ENCODE measurements around the gene HRNR.

The HRNR gene

DNA sequence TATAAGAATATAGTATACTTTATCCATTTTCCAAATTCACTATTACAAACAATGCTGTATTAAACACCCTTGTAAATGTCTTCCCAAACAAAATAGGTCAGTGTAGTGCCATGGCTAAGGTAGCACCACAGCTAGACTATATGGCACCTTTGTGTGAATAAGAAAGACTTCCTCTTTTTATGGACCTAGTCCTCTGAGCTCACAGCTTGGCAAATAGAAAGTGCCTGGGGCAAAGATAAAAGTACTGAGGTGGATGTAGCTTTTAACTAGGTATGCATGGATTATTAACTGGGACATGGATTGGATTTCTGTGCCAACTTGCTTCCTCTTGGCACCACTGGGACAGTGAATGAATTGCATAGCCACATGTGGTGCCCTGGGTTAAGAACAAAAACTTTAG lies 25.0 kb downstream of the HRNR start:
- H3K9me3 Mint-ChIP-seq, result no peaks in the 10 kb centered on the region
- DNase-seq (ENCODE audit: low spot score in 2 of 2) (no peak), ATAC-seq (no peak)
- no peaks in the 10 kb centered on the region for H3K4me1 Mint-ChIP-seq
- H3K4me3 Mint-ChIP-seq, result no peak overlapping the region
- no peaks in the 10 kb centered on the region for H3K36me3 Mint-ChIP-seq
- H3K27ac Mint-ChIP-seq, result no peak overlapping the region

- H3K4me3 Mint-ChIP-seq, result no peak overlapping the region
- no peaks in the 10 kb centered on the region for H3K36me3 Mint-ChIP-seq
- no peaks in the 10 kb centered on the region for H3K4me1 Mint-ChIP-seq
- no peak overlapping the region for H3K27ac Mint-ChIP-seq
- ATAC-seq (no peak), DNase-seq (ENCODE audit: low spot score in 2 of 2) (no peak)
- no peaks in the 10 kb centered on the region for H3K9me3 Mint-ChIP-seq
These were observed 26.5 kb downstream of the HRNR start for GRCh38 chr1:152197361-152197941.

- peaks cover 9% of the 10 kb centered on the region for H3K4me1 Mint-ChIP-seq
- no peaks in the 10 kb centered on the region for H3K36me3 Mint-ChIP-seq
These were observed 32.3 kb downstream of the HRNR start for GRCh38 chr1:152191711-152192110.

DNA sequence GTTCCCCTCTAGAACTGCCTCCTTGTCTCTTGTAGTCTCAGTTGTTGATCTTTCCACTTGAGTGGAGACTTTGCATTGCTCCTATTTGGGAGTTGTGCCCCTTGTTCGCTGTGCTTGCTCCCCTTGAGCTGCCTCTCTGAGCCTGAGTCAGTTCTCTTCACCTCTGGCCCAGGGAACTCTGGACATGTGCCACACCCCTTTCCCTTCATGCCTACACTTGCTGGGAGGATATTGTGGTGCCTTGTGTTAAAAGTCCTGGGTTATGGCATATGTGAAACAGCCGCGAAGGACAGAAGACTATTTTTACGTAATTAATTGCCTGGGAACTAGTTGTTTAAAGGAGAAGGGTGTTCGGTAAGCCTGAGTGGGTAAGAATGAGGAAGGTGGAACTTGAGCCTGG lies 32.7 kb downstream of the HRNR start:
- Mint-ChIP-seq H3K4me3 (no peak overlapping the region), H3K4me1 (peaks cover 9% of the 10 kb centered on the region), H3K36me3 (no peaks in the 10 kb centered on the region), H3K9me3 (no peaks in the 10 kb centered on the region), H3K27ac (no peak overlapping the region)
- ATAC-seq (no peak), DNase-seq (ENCODE audit: low spot score in 2 of 2) (no peak)

More at GRCh38 chr1:152191711-152192110, 32.3 kb downstream of the HRNR start:
- DNase-seq (ENCODE audit: low spot score in 2 of 2) (no peak), ATAC-seq (no peak)
- Mint-ChIP-seq H3K9me3 (no peaks in the 10 kb centered on the region), H3K27ac (no peak overlapping the region), H3K4me3 (no peak overlapping the region)

- H3K4me3 Mint-ChIP-seq, result no peak overlapping the region
- H3K4me1 Mint-ChIP-seq, result peaks cover 9% of the 10 kb centered on the region
- H3K27ac Mint-ChIP-seq, result no peak overlapping the region
- ATAC-seq (no peak), DNase-seq (ENCODE audit: low spot score in 2 of 2) (no peak)
- no peaks in the 10 kb centered on the region for H3K9me3 Mint-ChIP-seq
- no peaks in the 10 kb centered on the region for H3K36me3 Mint-ChIP-seq
These were observed 33.4 kb downstream of the HRNR start for GRCh38 chr1:152190589-152190988.

DNA sequence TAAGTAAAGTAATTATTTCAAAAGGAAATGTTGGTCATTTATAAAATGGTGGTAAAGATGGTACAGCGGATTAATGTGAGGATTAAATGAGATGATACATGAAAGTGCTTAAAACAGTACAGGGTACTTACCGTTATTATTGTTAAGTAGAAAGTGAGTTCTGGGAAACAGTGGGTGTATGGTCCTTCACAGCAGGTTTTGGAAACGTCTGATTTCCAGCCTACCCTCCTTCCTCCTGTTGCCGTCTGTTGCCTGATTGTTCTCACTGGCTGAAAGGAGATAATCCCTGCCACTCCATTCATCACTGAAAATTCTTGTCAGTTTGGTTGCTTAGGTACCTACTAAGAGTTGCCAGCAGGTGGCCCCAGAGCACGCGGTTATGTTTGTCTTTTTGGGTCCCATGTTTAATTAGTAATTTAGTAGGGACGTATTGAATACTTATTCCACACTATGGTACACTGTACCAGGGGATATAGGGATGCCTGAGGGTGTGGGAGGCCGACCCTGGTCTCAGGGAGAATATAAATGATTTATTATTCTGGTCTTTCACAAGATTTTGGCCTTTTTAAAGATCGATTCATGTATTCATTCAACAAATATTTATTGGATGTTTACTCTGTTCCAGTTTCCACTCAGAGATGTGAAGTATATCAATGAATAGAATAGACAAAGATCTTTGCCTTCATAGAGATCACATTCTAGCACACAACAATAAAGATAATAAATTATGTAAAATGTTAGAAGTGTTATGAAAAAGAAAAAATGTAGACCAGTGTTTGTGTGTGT lies 34.1 kb downstream of the HRNR start:
- Mint-ChIP-seq H3K4me1 (peaks cover 16% of the 10 kb centered on the region), H3K4me3 (peak overlapping the region; percentile 71), H3K9me3 (no peaks in the 10 kb centered on the region), H3K36me3 (no peaks in the 10 kb centered on the region), H3K27ac (peak overlapping the region; percentile 9)
- DNase-seq (ENCODE audit: low spot score in 2 of 2) (peak; percentile 37 to 79), ATAC-seq (peak; percentile 67)

GRCh38 chr1:152188673-152189591 lies 35.1 kb downstream of the HRNR start:
- ATAC-seq (peak; percentile 67), DNase-seq (ENCODE audit: low spot score in 2 of 2) (peak; percentile 62 to 88)
- H3K36me3 Mint-ChIP-seq, result no peaks in the 10 kb centered on the region
- peak overlapping the region; percentile 71 for H3K4me3 Mint-ChIP-seq
- peak overlapping the region; percentile 67 for H3K27ac Mint-ChIP-seq
- peaks cover 16% of the 10 kb centered on the region for H3K4me1 Mint-ChIP-seq
- H3K9me3 Mint-ChIP-seq, result no peaks in the 10 kb centered on the region

- no peak for ATAC-seq
- Mint-ChIP-seq H3K27ac (no peak overlapping the region), H3K9me3 (no peaks in the 10 kb centered on the region), H3K36me3 (no peaks in the 10 kb centered on the region), H3K4me3 (no peak overlapping the region), H3K4me1 (peaks cover 16% of the 10 kb centered on the region)
- no peak for DNase-seq (ENCODE audit: low spot score in 2 of 2)
These were observed 37.3 kb downstream of the HRNR start for GRCh38 chr1:152186556-152187285.

DNA sequence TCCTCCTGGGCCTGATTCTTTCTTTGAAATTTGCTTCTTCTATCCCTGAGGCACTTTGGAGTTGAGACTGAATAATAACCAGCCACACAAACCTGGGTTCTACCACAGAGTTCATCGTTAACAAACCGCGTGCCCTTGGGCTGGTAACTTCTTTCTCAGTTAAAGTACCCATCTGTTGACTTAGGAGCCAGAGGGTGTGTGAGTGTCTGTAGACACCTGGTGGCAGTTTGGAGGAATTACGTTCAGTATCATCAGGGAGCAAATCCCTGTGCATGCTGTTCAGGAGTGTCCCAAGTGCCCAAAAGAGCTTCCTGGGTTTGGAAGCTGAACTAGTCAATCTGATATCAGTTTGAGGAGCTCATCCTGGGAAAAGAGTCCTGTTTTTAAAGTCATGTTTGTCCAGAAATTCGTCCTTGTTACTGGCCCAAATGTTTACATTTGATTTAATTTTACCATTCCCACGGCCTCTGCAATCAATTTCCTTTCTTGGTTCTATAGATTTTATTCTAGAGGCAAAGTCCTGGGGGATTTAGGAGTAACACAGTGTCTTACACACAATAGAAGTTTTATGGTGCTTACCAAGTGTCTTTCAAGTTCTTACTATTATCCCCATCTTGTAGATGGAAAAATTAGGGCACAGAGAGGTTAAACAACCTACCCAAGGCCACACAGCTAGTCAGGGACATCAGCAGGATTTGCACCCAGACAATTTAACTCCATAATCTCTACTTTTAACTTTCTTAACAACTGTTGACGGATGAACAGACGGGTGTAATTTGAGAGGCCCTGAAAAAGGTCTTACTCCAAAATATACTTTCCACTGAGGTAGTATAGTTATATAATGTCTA lies 38.2 kb downstream of the HRNR start:
- Mint-ChIP-seq H3K4me3 (no peak overlapping the region), H3K36me3 (no peaks in the 10 kb centered on the region), H3K27ac (no peak overlapping the region), H3K4me1 (peaks cover 16% of the 10 kb centered on the region), H3K9me3 (no peaks in the 10 kb centered on the region)
- ATAC-seq (peak; percentile 61), DNase-seq (ENCODE audit: low spot score in 2 of 2) (peak; percentile 8 to 59)

GRCh38 chr1:152182944-152183361 lies 41.0 kb downstream of the HRNR start:
- ATAC-seq (peak; percentile 89), DNase-seq (ENCODE audit: low spot score in 2 of 2) (no peak)
- Mint-ChIP-seq H3K27ac (no peak overlapping the region), H3K4me3 (no peak overlapping the region), H3K36me3 (no peaks in the 10 kb centered on the region), H3K4me1 (peaks cover 7% of the 10 kb centered on the region), H3K9me3 (no peaks in the 10 kb centered on the region)

DNA sequence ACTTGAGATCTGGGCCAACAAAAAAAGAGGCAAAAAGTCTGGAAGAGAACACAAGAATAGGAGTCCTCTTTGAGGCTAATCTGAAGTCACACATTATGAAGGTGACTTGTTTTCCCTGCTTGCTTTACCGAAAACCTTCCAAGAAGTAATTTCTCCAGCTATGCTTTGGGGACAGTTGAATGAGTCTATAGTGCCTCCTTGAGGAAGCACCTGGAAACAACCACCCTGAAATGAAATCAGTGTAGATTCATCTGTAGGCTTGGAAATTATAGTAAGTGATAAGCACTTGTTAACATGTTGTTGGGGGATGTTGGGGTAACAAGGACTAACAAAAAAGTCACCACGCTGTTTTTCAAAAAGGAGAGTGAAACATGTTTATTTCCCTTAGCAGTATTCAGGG lies 41.6 kb downstream of the HRNR start:
- no peak for DNase-seq (ENCODE audit: low spot score in 2 of 2)
- Mint-ChIP-seq H3K4me3 (no peak overlapping the region), H3K4me1 (peaks cover 7% of the 10 kb centered on the region), H3K36me3 (no peaks in the 10 kb centered on the region), H3K27ac (no peak overlapping the region), H3K9me3 (no peaks in the 10 kb centered on the region)
- ATAC-seq, result no peak

DNA sequence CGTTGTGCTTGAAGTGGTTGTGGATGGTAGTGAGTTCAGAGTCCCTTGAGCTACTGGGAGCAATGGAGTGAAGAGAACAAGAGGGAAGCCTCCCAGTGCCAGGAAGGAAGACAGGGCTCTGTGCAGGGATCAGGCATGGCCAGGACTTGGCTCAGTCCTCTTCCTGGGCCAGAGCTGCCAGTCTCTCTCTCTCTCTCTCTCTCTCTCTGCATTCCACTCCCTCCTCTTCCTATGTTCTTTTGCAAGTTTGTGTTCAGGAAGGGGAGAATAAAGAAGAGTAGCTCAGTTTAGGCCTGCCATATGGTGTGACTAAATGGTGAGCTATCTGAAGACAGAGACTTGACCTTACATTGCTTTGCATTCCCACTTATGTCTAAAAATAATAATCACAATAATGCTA lies 44.4 kb downstream of the HRNR start:
- Mint-ChIP-seq H3K4me1 (no peaks in the 10 kb centered on the region), H3K36me3 (no peaks in the 10 kb centered on the region), H3K27ac (no peak overlapping the region), H3K4me3 (no peak overlapping the region), H3K9me3 (no peaks in the 10 kb centered on the region)
- DNase-seq (ENCODE audit: low spot score in 2 of 2) (no peak), ATAC-seq (no peak)

DNA sequence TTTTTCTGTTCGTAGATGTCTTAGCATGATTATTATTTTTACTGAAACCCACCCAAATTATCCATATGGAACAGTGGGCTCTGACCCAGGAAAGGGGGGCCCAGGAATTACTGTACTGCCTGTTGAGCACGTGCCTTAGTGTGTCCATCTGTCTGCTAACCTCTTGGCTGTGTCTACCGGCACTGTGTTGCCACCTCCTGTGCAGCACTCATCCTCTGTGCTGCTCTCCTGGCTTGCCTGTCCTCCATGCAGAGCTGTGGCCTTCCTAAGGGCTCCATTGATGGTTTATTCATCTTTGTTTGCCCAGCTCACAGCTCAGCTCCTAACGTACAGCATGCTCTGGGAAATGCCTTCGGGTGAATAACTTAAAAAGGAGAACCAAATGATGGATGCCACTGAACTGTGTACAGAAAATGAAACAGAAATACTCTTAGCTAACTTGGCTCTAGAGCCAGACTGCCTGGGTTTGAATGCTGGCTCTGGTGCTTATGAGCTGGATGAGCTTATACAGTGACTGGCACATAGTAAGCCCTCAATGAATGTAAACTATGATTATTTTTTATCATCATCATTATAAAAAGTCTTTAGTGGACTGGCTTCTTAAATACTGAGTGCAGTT lies 53.6 kb downstream of the HRNR start:
- Mint-ChIP-seq H3K4me1 (peaks cover 7% of the 10 kb centered on the region), H3K4me3 (no peak overlapping the region), H3K27ac (no peak overlapping the region), H3K36me3 (no peaks in the 10 kb centered on the region), H3K9me3 (no peaks in the 10 kb centered on the region)
- DNase-seq (ENCODE audit: low spot score in 2 of 2), result no peak
- no peak for ATAC-seq

Data from stimulated activated effector memory CD8-positive, alpha-beta T cell treated with anti-CD3 and anti-CD28 coated beads, Interleukin-12 subunit alpha, Interleukin-12 subunit beta, amount 100 ng/mL, for 72 hours (primary cell).